ENCODE data around the gene LIG1. TPM values are rescaled to one million over a fixed set of nuclear protein-coding genes. Genes with fewer than 3 reads are reported as not detected.
"Not testable (repeated sequence)": the region's sequence is repeated elsewhere in the genome, so short reads cannot be mapped to it uniquely, and the experiment has no call there.

LIG1 gene
- polyA plus RNA-seq, 1 donor: 29.2 TPM

DNA sequence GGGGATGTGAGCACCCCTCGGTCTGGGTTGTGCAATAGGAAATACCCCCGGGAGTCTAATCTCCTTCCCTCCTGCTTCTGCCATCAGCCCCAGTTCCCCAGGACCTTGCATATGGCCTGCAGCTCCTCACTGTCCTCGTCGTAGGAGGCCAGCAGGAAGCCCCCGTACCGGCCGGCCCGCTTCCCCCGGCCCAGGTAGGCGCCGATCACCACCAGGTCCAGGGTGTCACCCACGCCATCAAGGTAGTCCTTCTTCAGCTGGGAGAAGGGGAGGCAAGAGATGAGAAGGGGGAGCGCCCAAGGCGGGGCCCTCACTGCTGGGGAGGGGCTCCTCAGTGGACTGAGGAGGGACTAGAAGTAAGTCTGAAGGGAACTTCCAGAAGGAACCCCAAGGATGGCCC lies 49.1 kb downstream of the LIG1 start:
- no peak for DNase-seq

DNA sequence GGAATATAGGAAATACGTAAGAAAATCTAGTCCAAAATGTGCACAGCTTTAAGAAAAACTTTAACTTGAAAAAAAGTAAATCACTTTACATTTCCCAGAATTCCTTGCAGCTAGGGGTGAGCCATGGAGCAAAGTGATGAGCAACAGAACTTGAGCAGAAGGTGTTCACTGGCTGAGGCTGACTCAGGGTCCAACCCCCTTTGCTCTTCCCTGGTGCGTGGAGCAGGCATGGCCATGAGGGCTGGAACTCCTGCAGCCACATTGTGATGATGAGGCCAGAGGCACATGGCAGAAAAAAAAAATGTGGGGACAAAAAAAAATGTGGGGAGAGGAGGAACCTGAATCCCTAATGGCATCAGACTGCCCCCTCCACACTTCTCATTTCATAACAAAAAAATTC lies 49.6 kb downstream of the LIG1 start:
- no peak for DNase-seq

GRCh38 chr19:48118131-48118517 lies 52.0 kb downstream of the LIG1 start:
- DNase-seq: no peak

- DNase-seq: no peak
Measured at GRCh38 chr19:48117515-48118130, 52.5 kb downstream of the LIG1 start.

- no peak for DNase-seq
Measured at GRCh38 chr19:48113190-48113917, 56.8 kb downstream of the LIG1 start.

DNA sequence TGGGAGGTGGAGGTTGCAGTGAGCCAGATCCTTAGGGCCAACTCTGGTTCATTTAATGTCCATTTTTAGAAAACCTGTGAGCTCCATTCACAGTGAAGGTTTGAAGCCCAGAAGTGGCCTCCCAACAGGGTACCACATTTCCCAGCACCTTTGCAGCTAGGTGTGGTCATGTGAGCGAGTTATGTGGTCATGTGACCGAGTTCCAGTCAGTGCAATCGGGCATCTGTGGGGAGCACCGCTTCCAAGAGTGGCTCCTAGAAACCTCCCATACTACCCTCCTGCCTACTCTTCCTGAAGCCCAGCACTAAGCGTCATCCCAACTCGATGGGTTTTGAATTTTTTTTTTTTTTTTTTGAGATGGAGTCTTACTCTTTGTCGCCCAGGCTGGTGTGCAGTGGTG lies 58.9 kb downstream of the LIG1 start:
- DNase-seq: no peak

GRCh38 chr19:48110350-48110966 lies 59.7 kb downstream of the LIG1 start, which contains the start of gene PLA2G4C:
Gene PLA2G4C (minus strand): TSS chr19:48110817. CDS start chr19:48106529, 4,288 bp downstream.
- DNase-seq: peak; percentile 86

DNA sequence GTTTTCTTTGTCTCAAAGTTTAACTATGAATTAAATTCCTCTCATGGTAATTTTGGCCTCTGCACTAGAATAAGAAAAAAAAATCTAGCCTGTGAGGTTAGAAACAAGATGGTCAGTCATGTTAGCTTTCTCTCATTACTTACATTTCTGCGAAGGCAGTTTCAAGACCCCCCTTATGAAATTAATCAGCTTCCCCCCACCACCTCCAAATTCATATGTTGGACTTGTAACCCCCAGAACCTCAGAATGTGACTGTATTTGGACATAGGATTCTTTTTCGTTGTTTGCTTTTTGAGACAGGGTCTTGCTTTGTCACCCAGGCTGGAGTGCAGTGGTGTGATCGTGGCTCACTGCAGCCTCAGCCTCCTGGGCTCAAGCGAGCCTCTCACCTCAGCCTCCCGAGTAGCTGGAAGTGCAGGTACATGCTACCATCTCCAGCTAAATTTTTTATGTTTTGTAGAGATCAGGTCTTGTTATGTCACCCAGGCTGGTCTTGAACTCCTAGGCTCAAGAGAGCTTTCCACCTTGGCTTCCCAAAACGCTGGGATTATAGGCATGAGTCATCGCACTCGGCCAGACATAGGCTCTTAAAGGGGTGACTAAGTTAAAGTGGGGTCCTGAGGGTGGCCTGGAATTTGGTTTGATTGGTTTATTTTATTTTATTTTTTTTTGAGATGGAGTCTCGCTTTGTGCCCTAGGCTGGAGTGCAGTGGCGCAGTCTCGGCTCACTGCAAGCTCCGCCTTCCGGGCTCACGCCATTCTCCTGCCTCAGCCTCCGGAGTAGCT lies 61.0 kb downstream of the LIG1 start:
- DNase-seq: no peak

DNA sequence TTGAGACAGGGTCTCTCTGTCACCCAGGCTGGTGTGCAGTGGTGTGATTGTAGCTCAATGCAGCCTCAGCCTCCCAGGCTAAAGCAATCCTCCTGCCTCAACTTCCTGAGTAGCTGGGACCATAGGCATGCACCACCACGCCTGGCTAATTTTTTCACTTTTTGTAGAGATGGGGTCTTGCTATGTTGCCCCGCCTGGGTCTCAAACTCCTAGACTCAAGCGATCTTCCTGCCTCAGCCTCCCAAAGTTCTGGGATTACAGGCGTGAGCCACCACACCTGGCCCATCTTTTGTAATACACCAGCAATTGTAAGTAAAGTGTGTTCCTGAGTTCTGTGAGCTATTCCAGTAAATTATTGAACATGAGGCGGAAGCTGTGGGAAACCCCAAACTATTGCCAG lies 66.2 kb downstream of the LIG1 start:
- DNase-seq: no peak

- DNase-seq: no peak
Measured at GRCh38 chr19:48102870-48103751, 67.0 kb downstream of the LIG1 start.

DNA sequence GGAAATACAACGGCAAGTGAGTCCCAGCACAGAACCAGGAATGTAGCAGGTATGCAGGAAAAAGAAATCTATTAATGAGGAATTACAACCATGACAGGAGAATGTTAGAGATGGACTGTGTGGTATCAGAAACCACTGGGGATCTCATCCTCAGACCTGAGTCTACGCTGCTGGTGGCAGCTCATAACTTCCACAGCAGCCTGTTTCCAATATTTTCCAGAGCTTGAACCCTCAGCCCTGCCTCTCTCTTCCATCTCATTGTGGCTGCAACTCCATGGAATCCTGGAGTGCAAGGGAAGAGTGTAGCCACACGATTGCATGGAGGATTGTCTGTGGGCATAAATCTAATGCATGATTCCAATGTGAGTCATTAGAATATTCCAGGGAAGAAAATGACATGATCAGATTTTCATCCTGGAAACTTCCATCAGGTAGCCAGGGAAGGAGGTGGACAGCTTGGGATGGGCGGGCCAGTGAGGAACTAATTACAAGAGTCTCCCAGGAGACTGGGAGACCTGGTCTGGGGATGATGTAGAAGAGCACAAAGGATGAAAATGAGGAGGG lies 74.5 kb downstream of the LIG1 start:
- no peak for DNase-seq

DNA sequence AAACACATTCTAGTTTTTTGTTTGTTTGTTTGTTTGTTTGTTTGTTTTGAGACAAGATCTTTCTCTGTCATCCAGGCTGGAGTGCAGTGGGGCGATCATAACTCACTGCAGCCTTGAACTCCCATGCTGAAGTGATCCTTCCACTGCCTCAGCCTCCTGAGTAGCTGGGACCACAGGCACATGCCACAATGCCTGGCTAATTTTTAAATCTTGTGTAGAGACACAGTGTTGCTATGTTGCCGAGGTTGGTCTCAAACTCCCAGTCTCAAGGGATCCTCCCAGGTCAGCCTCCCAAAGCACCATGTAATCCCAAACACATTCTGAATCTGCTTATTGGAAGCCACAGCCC lies 75.3 kb downstream of the LIG1 start:
- DNase-seq: no peak

DNA sequence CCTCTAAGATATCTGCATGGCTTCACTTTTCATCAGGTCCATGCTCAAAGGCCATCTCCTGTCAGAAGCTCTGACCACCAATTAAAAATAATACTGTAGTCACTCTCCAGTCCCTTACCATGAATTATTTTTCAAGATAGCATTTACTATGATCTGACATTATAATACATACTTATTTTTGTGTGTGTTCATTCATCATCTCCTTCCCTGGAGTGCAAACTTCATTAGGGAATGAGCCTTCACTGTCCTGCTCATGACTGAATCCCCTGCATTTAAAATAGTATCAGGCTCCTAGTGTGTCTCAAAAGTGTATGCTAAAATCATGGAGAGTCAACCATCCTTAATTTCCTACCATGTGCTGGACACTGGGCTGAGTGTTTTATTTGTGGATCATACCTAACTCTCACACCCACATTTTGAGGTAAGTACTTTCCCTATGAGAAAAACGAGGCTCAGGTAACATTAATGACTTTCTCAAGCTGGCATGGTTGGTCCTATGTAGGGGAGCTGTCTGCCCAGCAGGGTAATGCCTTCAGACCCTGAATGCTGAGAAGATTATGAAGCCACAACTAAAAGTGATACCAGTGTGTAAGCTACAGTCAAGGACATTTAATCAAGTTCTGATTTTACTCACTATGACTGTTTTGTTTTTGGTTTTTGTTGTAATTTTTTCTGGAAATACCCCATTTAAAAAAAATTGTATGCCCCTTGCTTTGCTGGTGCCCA lies 75.9 kb downstream of the LIG1 start:
- no peak for DNase-seq

- not testable (repeated sequence) for DNase-seq
Measured at GRCh38 chr19:48091111-48091718, 78.9 kb downstream of the LIG1 start.

DNA sequence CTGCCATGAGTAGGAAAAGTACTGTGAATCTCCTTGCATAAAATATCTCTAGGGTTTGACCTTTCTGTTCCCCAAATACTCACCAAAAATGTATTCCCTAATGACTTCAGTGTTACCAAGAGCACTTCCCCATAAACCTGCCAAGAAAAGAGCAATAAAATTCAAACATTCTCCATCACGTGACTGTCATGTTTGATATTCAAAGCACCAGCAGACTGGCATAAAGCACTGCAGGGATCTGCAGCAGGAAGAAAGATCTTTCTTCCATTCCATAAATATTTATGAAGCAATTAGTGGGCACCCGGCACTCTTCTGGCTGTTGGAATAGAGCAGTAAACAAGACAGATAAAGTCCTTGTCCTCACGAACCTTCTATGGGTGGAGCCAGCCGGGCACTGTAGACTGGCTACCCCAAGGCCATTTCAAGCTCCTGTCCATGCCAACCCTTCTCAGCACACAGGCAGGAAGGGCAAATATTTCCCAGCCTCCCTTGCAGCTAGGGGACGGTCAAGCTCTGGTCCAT lies 79.8 kb downstream of the LIG1 start:
- DNase-seq: no peak

DNA sequence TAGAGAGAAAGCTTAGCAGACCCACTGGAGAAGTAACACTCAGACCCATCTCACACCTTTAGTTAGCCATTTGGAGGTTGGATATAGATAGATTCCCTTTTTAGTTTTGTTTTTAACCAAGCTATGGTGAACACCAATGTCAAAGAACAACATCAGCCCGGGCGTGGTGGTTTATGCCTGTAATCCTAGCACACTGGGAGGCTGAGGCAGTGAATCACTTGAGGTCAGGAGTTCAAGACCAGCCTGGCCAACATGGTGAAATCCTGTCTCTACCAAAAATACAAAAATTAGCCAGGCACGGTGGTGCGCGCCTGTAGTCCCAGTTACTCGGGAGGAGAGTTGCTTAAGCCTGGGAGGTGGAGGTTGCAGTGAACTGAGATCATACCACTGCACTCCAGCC lies 81.2 kb downstream of the LIG1 start:
- DNase-seq: not testable (repeated sequence)

DNA sequence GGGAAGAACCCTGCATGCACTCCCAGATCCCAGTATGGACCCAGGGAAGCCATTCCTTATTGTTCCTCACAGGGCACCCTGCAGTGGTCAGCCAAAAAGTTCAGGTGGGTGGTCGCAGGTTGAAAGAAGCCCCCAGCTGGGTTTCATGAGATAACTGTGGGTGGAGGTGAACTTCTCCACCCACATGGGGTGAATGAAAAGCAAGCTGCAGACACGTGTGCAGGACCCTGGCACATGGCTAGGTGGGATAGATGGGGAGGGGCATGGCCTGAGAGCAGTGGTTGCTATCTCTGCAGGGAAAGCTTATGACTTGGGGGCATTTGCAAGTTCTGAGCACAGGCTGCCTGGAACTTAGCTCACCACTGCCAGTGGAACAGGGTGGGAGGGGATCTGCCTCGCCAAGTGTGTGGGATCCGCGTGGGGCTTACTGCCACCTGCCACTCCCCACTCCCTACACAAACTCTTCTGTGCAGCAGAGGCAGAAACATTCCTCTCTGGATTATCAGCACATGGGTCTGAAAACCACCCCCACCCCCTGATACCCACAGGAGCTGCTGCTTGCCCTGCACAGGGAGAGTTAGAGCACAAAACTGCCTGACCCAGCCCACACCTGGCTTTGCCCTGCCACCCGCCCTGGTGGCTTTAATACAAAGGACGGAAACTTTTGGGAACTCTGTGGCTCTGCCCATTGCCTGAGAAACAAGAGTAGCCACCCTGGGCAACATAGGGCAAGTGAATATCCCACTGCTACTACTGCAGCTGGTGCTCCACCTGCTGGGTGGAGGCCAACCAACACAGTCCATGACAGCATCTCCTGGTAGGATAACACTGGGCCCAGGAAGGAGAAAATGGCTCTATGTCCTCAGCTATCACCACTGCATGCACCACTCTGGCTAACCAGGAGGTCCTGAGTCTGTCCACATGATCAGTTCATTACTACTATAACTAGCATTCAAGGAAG lies 84.0 kb downstream of the LIG1 start:
- no peak for DNase-seq

- DNase-seq: no peak
Measured at GRCh38 chr19:48085076-48085475, 85.1 kb downstream of the LIG1 start.

- DNase-seq: no peak
Measured at GRCh38 chr19:48081106-48081505, 89.0 kb downstream of the LIG1 start.

Measured in hindlimb muscle (tissue), 1 donor.